WTC11 (cell line): Measurements from ENCODE around the gene TMEM150A. TPM values are rescaled to one million over a fixed set of nuclear protein-coding genes. Genes with fewer than 3 reads are reported as not detected.

ENCODE experiments used
- ATAC-seq: fragments of 200-7000 bp; cut with Tn5 transposase; 2 replicates; pipeline ENCODE4 v1.10.0; 2021; ENCODE audit warnings: mild to moderate bottlenecking, moderate library complexity
- CTCF ChIA-PET: fragments of 300-600 bp; sonication (Branson Sonifier 250); formaldehyde crosslinking; loops from one replicate; lab custom pipeline; 2021; ENCODE audit warnings: antibody characterized with exemption; lab: Charles Lee
- POLR2A ChIA-PET: fragments of 350-600 bp; sonication (Branson Sonifier 250); formaldehyde crosslinking; loops from one replicate; lab custom pipeline; 2021; ENCODE audit warnings: antibody characterized with exemption; lab: Charles Lee
- DNase-seq: peaks from one replicate; pipeline ENCODE4 v3.0.0; 2021; ENCODE audit warnings: low spot score
- H3K27ac Mint-ChIP-seq: 2 replicates; pipeline ENCODE4 v1.8.0; 2021; ENCODE audit warnings: mixed read lengths
- H3K27me3 Mint-ChIP-seq: 2 replicates; pipeline ENCODE4 v1.8.0; 2021; ENCODE audit warnings: low read depth, mild to moderate bottlenecking, moderate library complexity, mixed read lengths
- H3K36me3 Mint-ChIP-seq: 2 replicates; pipeline ENCODE4 v1.8.0; 2021; ENCODE audit warnings: mixed read lengths
- H3K4me1 Mint-ChIP-seq: 2 replicates; pipeline ENCODE4 v1.8.0; 2022; ENCODE audit warnings: mixed read lengths
- H3K4me3 Mint-ChIP-seq: 2 replicates; pipeline ENCODE4 v1.8.0; 2021; ENCODE audit warnings: mild to moderate bottlenecking, moderate library complexity, mixed read lengths
- H3K9me3 Mint-ChIP-seq: 2 replicates; pipeline ENCODE4 v1.8.0; 2021; ENCODE audit warnings: mixed read lengths
- ATF1 ChIP-seq: sonication (generic); formaldehyde crosslinking; IDR thresholded peaks from 2 replicates; pipeline ENCODE4 v1.8.1; 2023; ENCODE audit warnings: mild to moderate bottlenecking, moderate library complexity, missing genetic modification reagents
- NFYB ChIP-seq: sonication (generic); formaldehyde crosslinking; conservative IDR thresholded peaks from 2 replicates; pipeline ENCODE4 v1.8.0; 2022; ENCODE audit warnings: low read depth, missing genetic modification reagents
- NR1H2 ChIP-seq: sonication (generic); formaldehyde crosslinking; IDR thresholded peaks from 2 replicates; pipeline ENCODE4 v1.9.0; 2021; ENCODE audit warnings: mild to moderate bottlenecking, moderate library complexity, missing genetic modification reagents
- NR3C1 ChIP-seq: sonication (generic); formaldehyde crosslinking; conservative IDR thresholded peaks from 2 replicates; pipeline ENCODE4 v1.8.1; 2023; ENCODE audit warnings: low read depth, mild to moderate bottlenecking, missing genetic modification reagents
- TP53 ChIP-seq: sonication (generic); formaldehyde crosslinking; IDR thresholded peaks from 2 replicates; pipeline ENCODE4 v1.8.1; 2023; ENCODE audit warnings: mild to moderate bottlenecking, missing genetic modification reagents
- ZBTB21 ChIP-seq: sonication (generic); formaldehyde crosslinking; IDR thresholded peaks from 2 replicates; pipeline ENCODE4 v1.8.1; 2023; ENCODE audit warnings: mild to moderate bottlenecking, missing genetic modification reagents, borderline replicate concordance
- ZNF138 ChIP-seq: sonication (generic); formaldehyde crosslinking; conservative IDR thresholded peaks from 2 replicates; pipeline ENCODE4 v1.8.1; 2022; ENCODE audit warnings: mild to moderate bottlenecking, moderate library complexity, missing genetic modification reagents
- ZNF423 ChIP-seq: fragments of 250-450 bp; sonication (Bioruptor Pico); IDR thresholded peaks from 2 replicates; pipeline ENCODE4 v2.1.2; 2022; ENCODE audit warnings: mild to moderate bottlenecking, moderate library complexity
- total RNA-seq: library from RNA; stranded (reverse); gene quantifications from 3 replicates; pipeline ENCODE4 v1.2.3, GENCODE V29; 2021
- TF ChIP-seq, protein P1 (sequence below): sonication (generic); formaldehyde crosslinking; IDR thresholded peaks from 2 replicates; pipeline ENCODE4 v1.8.0; 2023; ENCODE audit warnings: mild to moderate bottlenecking, missing genetic modification reagents
- TF ChIP-seq, protein P2 (sequence below): fragments of 250-450 bp; sonication (Bioruptor Pico); IDR thresholded peaks from 2 replicates; pipeline ENCODE4 v1.9.0; 2021; ENCODE audit warnings: mild to moderate bottlenecking
- TF ChIP-seq, protein P3 (sequence below): fragments of 200-600 bp; IDR thresholded peaks from 2 replicates; pipeline ENCODE4 v1.8.0; 2022; ENCODE audit warnings: antibody characterized with exemption
- TF ChIP-seq, protein P4 (sequence below): sonication (generic); formaldehyde crosslinking; IDR thresholded peaks from 2 replicates; pipeline ENCODE4 v1.8.1; 2023; ENCODE audit warnings: mild to moderate bottlenecking, missing genetic modification reagents, moderate library complexity
- TF ChIP-seq, protein P5 (sequence below): fragments of 250-450 bp; sonication (Bioruptor Pico); IDR thresholded peaks from 2 replicates; pipeline ENCODE4 v1.9.0; 2021; ENCODE audit warnings: moderate library complexity, mild to moderate bottlenecking, inconsistent platforms, borderline replicate concordance
- TF ChIP-seq, protein P6 (sequence below): sonication (generic); formaldehyde crosslinking; IDR thresholded peaks from 2 replicates; pipeline ENCODE4 v1.8.0; 2023; ENCODE audit warnings: missing genetic modification reagents, mild to moderate bottlenecking, borderline replicate concordance
- TF ChIP-seq, protein P7 (sequence below): fragments of 250-450 bp; sonication (Bioruptor Pico); IDR thresholded peaks from 2 replicates; pipeline ENCODE4 v2.1.2; 2022; ENCODE audit warnings: mild to moderate bottlenecking, moderate library complexity
- TF ChIP-seq, protein P8 (sequence below): sonication (generic); formaldehyde crosslinking; IDR thresholded peaks from 2 replicates; pipeline ENCODE4 v1.8.0; 2022; ENCODE audit warnings: mild to moderate bottlenecking, missing genetic modification reagents

The TMEM150A gene
- total RNA-seq, 1 experiment from 2014 or later = 20.9 TPM

DNA sequence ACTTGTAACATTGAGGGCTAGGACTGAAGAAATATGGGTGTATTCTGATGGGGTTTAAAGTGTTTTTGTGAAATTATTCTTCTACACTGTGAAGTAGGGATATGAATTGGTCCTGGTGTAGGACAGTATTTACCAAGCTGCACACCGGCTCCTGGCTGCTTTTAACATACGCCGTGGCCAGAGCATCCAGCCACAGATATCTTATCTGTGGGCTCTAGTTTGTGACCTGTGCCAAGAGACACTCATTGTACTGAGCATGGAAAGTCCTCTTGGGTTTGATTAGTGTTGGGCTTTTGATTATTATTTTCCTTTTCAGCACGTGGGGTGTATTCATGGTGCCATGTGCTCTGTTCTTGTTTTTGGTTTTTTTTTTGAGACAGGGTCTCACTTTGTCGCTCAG is 21.5 kb upstream of the TMEM150A start (continued):
- TF ChIP-seq, protein P1, sequence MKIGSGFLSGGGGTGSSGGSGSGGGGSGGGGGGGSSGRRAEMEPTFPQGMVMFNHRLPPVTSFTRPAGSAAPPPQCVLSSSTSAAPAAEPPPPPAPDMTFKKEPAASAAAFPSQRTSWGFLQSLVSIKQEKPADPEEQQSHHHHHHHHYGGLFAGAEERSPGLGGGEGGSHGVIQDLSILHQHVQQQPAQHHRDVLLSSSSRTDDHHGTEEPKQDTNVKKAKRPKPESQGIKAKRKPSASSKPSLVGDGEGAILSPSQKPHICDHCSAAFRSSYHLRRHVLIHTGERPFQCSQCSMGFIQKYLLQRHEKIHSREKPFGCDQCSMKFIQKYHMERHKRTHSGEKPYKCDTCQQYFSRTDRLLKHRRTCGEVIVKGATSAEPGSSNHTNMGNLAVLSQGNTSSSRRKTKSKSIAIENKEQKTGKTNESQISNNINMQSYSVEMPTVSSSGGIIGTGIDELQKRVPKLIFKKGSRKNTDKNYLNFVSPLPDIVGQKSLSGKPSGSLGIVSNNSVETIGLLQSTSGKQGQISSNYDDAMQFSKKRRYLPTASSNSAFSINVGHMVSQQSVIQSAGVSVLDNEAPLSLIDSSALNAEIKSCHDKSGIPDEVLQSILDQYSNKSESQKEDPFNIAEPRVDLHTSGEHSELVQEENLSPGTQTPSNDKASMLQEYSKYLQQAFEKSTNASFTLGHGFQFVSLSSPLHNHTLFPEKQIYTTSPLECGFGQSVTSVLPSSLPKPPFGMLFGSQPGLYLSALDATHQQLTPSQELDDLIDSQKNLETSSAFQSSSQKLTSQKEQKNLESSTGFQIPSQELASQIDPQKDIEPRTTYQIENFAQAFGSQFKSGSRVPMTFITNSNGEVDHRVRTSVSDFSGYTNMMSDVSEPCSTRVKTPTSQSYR (CRISPR knock-in tag) = no peak
- TF ChIP-seq, protein P2, sequence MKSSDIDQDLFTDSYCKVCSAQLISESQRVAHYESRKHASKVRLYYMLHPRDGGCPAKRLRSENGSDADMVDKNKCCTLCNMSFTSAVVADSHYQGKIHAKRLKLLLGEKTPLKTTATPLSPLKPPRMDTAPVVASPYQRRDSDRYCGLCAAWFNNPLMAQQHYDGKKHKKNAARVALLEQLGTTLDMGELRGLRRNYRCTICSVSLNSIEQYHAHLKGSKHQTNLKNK (CRISPR knock-in tag) = no peak
- no peak for TF ChIP-seq ZNF423 (CRISPR knock-in tag)

DNA sequence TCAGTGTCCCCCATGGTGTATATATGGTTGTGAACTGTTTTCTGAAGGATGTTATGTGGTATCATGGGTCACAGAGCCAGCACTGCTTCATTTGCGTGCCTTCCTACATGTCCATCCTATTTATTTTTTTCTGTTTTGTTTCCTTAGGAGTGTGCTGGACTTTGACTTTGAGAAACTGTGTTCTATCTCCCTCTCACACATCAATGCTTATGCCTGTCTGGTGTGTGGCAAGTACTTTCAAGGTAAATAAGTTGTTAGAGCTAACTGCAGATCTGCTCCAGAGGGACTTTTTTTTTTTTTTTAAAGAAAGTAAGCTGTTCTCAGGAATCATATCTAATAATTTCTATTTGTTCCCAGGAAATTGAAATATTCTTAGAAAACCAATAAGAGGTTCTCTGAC is 18.8 kb upstream of the TMEM150A start:
- ATAC-seq = no peak
- TF ChIP-seq, protein P3, sequence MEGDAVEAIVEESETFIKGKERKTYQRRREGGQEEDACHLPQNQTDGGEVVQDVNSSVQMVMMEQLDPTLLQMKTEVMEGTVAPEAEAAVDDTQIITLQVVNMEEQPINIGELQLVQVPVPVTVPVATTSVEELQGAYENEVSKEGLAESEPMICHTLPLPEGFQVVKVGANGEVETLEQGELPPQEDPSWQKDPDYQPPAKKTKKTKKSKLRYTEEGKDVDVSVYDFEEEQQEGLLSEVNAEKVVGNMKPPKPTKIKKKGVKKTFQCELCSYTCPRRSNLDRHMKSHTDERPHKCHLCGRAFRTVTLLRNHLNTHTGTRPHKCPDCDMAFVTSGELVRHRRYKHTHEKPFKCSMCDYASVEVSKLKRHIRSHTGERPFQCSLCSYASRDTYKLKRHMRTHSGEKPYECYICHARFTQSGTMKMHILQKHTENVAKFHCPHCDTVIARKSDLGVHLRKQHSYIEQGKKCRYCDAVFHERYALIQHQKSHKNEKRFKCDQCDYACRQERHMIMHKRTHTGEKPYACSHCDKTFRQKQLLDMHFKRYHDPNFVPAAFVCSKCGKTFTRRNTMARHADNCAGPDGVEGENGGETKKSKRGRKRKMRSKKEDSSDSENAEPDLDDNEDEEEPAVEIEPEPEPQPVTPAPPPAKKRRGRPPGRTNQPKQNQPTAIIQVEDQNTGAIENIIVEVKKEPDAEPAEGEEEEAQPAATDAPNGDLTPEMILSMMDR = no peak
- TF ChIP-seq, protein P4, sequence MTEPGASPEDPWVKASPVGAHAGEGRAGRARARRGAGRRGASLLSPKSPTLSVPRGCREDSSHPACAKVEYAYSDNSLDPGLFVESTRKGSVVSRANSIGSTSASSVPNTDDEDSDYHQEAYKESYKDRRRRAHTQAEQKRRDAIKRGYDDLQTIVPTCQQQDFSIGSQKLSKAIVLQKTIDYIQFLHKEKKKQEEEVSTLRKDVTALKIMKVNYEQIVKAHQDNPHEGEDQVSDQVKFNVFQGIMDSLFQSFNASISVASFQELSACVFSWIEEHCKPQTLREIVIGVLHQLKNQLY = no peak
- TF ChIP-seq ATF1 (CRISPR knock-in tag) = no peak
- TF ChIP-seq, protein P5, sequence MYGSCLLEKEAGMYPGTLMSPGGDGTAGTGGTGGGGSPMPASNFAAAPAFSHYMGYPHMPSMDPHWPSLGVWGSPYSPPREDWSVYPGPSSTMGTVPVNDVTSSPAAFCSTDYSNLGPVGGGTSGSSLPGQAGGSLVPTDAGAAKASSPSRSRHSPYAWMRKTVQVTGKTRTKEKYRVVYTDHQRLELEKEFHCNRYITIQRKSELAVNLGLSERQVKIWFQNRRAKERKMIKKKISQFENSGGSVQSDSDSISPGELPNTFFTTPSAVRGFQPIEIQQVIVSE (CRISPR knock-in tag) = no peak
- no peak for TF ChIP-seq ZNF138 (CRISPR knock-in tag)
- TF ChIP-seq TP53 (CRISPR knock-in tag) = no peak
- no peak for TF ChIP-seq NR1H2
- TF ChIP-seq ZBTB21 (CRISPR knock-in tag) = no peak
- TF ChIP-seq, protein P6, sequence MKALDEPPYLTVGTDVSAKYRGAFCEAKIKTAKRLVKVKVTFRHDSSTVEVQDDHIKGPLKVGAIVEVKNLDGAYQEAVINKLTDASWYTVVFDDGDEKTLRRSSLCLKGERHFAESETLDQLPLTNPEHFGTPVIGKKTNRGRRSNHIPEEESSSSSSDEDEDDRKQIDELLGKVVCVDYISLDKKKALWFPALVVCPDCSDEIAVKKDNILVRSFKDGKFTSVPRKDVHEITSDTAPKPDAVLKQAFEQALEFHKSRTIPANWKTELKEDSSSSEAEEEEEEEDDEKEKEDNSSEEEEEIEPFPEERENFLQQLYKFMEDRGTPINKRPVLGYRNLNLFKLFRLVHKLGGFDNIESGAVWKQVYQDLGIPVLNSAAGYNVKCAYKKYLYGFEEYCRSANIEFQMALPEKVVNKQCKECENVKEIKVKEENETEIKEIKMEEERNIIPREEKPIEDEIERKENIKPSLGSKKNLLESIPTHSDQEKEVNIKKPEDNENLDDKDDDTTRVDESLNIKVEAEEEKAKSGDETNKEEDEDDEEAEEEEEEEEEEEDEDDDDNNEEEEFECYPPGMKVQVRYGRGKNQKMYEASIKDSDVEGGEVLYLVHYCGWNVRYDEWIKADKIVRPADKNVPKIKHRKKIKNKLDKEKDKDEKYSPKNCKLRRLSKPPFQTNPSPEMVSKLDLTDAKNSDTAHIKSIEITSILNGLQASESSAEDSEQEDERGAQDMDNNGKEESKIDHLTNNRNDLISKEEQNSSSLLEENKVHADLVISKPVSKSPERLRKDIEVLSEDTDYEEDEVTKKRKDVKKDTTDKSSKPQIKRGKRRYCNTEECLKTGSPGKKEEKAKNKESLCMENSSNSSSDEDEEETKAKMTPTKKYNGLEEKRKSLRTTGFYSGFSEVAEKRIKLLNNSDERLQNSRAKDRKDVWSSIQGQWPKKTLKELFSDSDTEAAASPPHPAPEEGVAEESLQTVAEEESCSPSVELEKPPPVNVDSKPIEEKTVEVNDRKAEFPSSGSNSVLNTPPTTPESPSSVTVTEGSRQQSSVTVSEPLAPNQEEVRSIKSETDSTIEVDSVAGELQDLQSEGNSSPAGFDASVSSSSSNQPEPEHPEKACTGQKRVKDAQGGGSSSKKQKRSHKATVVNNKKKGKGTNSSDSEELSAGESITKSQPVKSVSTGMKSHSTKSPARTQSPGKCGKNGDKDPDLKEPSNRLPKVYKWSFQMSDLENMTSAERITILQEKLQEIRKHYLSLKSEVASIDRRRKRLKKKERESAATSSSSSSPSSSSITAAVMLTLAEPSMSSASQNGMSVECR = no peak
- TF ChIP-seq, protein P7, sequence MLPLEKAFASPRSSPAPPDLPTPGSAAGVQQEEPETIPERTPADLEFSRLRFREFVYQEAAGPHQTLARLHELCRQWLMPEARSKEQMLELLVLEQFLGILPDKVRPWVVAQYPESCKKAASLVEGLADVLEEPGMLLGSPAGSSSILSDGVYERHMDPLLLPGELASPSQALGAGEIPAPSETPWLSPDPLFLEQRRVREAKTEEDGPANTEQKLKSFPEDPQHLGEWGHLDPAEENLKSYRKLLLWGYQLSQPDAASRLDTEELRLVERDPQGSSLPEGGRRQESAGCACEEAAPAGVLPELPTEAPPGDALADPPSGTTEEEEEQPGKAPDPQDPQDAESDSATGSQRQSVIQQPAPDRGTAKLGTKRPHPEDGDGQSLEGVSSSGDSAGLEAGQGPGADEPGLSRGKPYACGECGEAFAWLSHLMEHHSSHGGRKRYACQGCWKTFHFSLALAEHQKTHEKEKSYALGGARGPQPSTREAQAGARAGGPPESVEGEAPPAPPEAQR (CRISPR knock-in tag) = no peak
- TF ChIP-seq, protein P8, sequence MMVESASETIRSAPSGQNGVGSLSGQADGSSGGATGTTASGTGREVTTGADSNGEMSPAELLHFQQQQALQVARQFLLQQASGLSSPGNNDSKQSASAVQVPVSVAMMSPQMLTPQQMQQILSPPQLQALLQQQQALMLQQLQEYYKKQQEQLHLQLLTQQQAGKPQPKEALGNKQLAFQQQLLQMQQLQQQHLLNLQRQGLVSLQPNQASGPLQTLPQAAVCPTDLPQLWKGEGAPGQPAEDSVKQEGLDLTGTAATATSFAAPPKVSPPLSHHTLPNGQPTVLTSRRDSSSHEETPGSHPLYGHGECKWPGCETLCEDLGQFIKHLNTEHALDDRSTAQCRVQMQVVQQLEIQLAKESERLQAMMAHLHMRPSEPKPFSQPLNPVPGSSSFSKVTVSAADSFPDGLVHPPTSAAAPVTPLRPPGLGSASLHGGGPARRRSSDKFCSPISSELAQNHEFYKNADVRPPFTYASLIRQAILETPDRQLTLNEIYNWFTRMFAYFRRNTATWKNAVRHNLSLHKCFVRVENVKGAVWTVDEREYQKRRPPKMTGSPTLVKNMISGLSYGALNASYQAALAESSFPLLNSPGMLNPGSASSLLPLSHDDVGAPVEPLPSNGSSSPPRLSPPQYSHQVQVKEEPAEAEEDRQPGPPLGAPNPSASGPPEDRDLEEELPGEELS = no peak
- no peak for TF ChIP-seq NFYB
- no peak for TF ChIP-seq NR3C1 (CRISPR knock-in tag)
- H3K4me1 Mint-ChIP-seq = peaks cover 6% of the 10 kb centered on the region
- H3K9me3 Mint-ChIP-seq = no peaks in the 10 kb centered on the region
- H3K27me3 Mint-ChIP-seq = no peaks in the 10 kb centered on the region
- no peak for DNase-seq
- H3K27ac Mint-ChIP-seq = no peak overlapping the region
- no peak overlapping the region for H3K4me3 Mint-ChIP-seq
- ChIA-PET POLR2A (no interaction called here), CTCF (interaction anchor here (2.1 kb wide), 1 partner anchor 16 kb away, joined by 10 read pairs; no protein-coding TSS in a partner anchor)
- H3K36me3 Mint-ChIP-seq = peaks cover 51% of the 10 kb centered on the region
